ENCODE results near the gene TSHZ2. TPM values are rescaled to one million over a fixed set of nuclear protein-coding genes. Genes with fewer than 3 reads are reported as not detected.
"Not testable (repeated sequence)": the region's sequence is repeated elsewhere in the genome, so short reads cannot be mapped to it uniquely, and the experiment has no call there.

The TSHZ2 gene
- total and polyA plus RNA-seq, 2 donors, result 6.5 to 35.0 TPM

- DNase-seq (ENCODE audit: extremely low spot score), result no peak
- H3K4me1 ChIP-seq (ENCODE audit: insufficient read depth), result no peaks in the 10 kb centered on the region
- no peak overlapping the region for H3K4me3 ChIP-seq (ENCODE audit: low read depth, low read length)
- no peak overlapping the region for H3K27ac ChIP-seq (ENCODE audit: low read depth)
- 83% methylated on average over 16 of the region's 16 CpGs for WGBS
- H3K36me3 ChIP-seq (ENCODE audit: insufficient read depth), result no peaks in the 10 kb centered on the region
These were observed 335.9 kb downstream of the TSHZ2 start for GRCh38 chr20:53307964-53308597.

- DNase-seq (ENCODE audit: extremely low spot score), result no peak
- WGBS, result 94% methylated on average over 2 of the region's 2 CpGs
- Histone ChIP-seq H3K4me1 (ENCODE audit: insufficient read depth) (no peaks in the 10 kb centered on the region), H3K36me3 (ENCODE audit: insufficient read depth) (no peaks in the 10 kb centered on the region), H3K27ac (ENCODE audit: low read depth) (no peak overlapping the region), H3K4me3 (ENCODE audit: low read depth, low read length) (no peak overlapping the region)
These were observed 337.4 kb downstream of the TSHZ2 start for GRCh38 chr20:53309515-53309914.

- H3K27ac ChIP-seq (ENCODE audit: low read depth), result no peak overlapping the region
- no peaks in the 10 kb centered on the region for H3K36me3 ChIP-seq (ENCODE audit: insufficient read depth)
- peak; percentile 43 for DNase-seq (ENCODE audit: extremely low spot score)
- H3K4me3 ChIP-seq (ENCODE audit: low read depth, low read length), result no peak overlapping the region
- no peaks in the 10 kb centered on the region for H3K4me1 ChIP-seq (ENCODE audit: insufficient read depth)
- WGBS, result 28% methylated on average over 2 of the region's 2 CpGs
These were observed 340.8 kb downstream of the TSHZ2 start for GRCh38 chr20:53312957-53313356.

GRCh38 chr20:53316206-53316937 is 344.2 kb downstream of the TSHZ2 start:
- Histone ChIP-seq H3K36me3 (ENCODE audit: insufficient read depth) (no peaks in the 10 kb centered on the region), H3K27ac (ENCODE audit: low read depth) (no peak overlapping the region), H3K4me3 (ENCODE audit: low read depth, low read length) (no peak overlapping the region), H3K4me1 (ENCODE audit: insufficient read depth) (no peaks in the 10 kb centered on the region)
- no peak for DNase-seq (ENCODE audit: extremely low spot score)
- 88% methylated on average over 5 of the region's 5 CpGs for WGBS

GRCh38 chr20:53319200-53319599 is 347.0 kb downstream of the TSHZ2 start:
- Histone ChIP-seq H3K4me3 (ENCODE audit: low read depth, low read length) (no peak overlapping the region), H3K36me3 (ENCODE audit: insufficient read depth) (no peaks in the 10 kb centered on the region), H3K27ac (ENCODE audit: low read depth) (no peak overlapping the region), H3K4me1 (ENCODE audit: insufficient read depth) (no peaks in the 10 kb centered on the region)
- no peak for DNase-seq (ENCODE audit: extremely low spot score)
- 100% methylated on average over 1 of the region's 1 CpG for WGBS

- H3K4me3 ChIP-seq (ENCODE audit: low read depth, low read length), result no peak overlapping the region
- WGBS, result 75% methylated on average over 2 of the region's 2 CpGs
- no peak for DNase-seq (ENCODE audit: extremely low spot score)
- H3K27ac ChIP-seq (ENCODE audit: low read depth), result no peak overlapping the region
- H3K4me1 ChIP-seq (ENCODE audit: insufficient read depth), result no peaks in the 10 kb centered on the region
- no peaks in the 10 kb centered on the region for H3K36me3 ChIP-seq (ENCODE audit: insufficient read depth)
These were observed 347.6 kb downstream of the TSHZ2 start for GRCh38 chr20:53319716-53320115.

- Histone ChIP-seq H3K27ac (ENCODE audit: low read depth) (no peak overlapping the region), H3K36me3 (ENCODE audit: insufficient read depth) (no peaks in the 10 kb centered on the region), H3K4me1 (ENCODE audit: insufficient read depth) (no peaks in the 10 kb centered on the region), H3K4me3 (ENCODE audit: low read depth, low read length) (no peak overlapping the region)
- DNase-seq (ENCODE audit: extremely low spot score), result no peak
- 85% methylated on average over 3 of the region's 3 CpGs for whole genome bisulfite sequencing
These were observed 348.5 kb downstream of the TSHZ2 start for GRCh38 chr20:53320701-53321100.

GRCh38 chr20:53321596-53321995 is 349.4 kb downstream of the TSHZ2 start:
- Histone ChIP-seq H3K4me1 (ENCODE audit: insufficient read depth) (no peaks in the 10 kb centered on the region), H3K27ac (ENCODE audit: low read depth) (no peak overlapping the region), H3K4me3 (ENCODE audit: low read depth, low read length) (no peak overlapping the region), H3K36me3 (ENCODE audit: insufficient read depth) (no peaks in the 10 kb centered on the region)
- no peak for DNase-seq (ENCODE audit: extremely low spot score)
- 91% methylated on average over 5 of the region's 5 CpGs for WGBS

- H3K27ac ChIP-seq (ENCODE audit: low read depth), result no peak overlapping the region
- H3K4me3 ChIP-seq (ENCODE audit: low read depth, low read length), result no peak overlapping the region
- no peaks in the 10 kb centered on the region for H3K36me3 ChIP-seq (ENCODE audit: insufficient read depth)
- WGBS, result 62% methylated on average over 3 of the region's 3 CpGs
- no peaks in the 10 kb centered on the region for H3K4me1 ChIP-seq (ENCODE audit: insufficient read depth)
- DNase-seq (ENCODE audit: extremely low spot score), result no peak
These were observed 350.5 kb downstream of the TSHZ2 start for GRCh38 chr20:53322651-53323050.

GRCh38 chr20:53323460-53323859 is 351.3 kb downstream of the TSHZ2 start:
- DNase-seq (ENCODE audit: extremely low spot score); H3K4me3 ChIP-seq (ENCODE audit: low read depth, low read length); H3K27ac ChIP-seq (ENCODE audit: low read depth); H3K4me1 ChIP-seq (ENCODE audit: insufficient read depth); H3K36me3 ChIP-seq (ENCODE audit: insufficient read depth): not testable (repeated sequence)
- 94% methylated on average over 6 of the region's 6 CpGs for WGBS

- no peaks in the 10 kb centered on the region for H3K36me3 ChIP-seq (ENCODE audit: insufficient read depth)
- H3K4me1 ChIP-seq (ENCODE audit: insufficient read depth), result no peaks in the 10 kb centered on the region
- 85% methylated on average over 4 of the region's 4 CpGs for WGBS
- no peak for DNase-seq (ENCODE audit: extremely low spot score)
- no peak overlapping the region for H3K27ac ChIP-seq (ENCODE audit: low read depth)
- H3K4me3 ChIP-seq (ENCODE audit: low read depth, low read length), result no peak overlapping the region
These were observed 352.7 kb downstream of the TSHZ2 start for GRCh38 chr20:53324816-53325215.

- no peak for DNase-seq (ENCODE audit: extremely low spot score)
- Histone ChIP-seq H3K27ac (ENCODE audit: low read depth) (no peak overlapping the region), H3K4me1 (ENCODE audit: insufficient read depth) (no peaks in the 10 kb centered on the region), H3K36me3 (ENCODE audit: insufficient read depth) (no peaks in the 10 kb centered on the region), H3K4me3 (ENCODE audit: low read depth, low read length) (no peak overlapping the region)
- 43% methylated on average over 4 of the region's 4 CpGs for WGBS
These were observed 356.8 kb downstream of the TSHZ2 start for GRCh38 chr20:53328961-53329360.

GRCh38 chr20:53329781-53330180 is 357.6 kb downstream of the TSHZ2 start:
- DNase-seq (ENCODE audit: extremely low spot score), result no peak
- Histone ChIP-seq H3K27ac (ENCODE audit: low read depth) (no peak overlapping the region), H3K4me3 (ENCODE audit: low read depth, low read length) (no peak overlapping the region), H3K4me1 (ENCODE audit: insufficient read depth) (no peaks in the 10 kb centered on the region), H3K36me3 (ENCODE audit: insufficient read depth) (no peaks in the 10 kb centered on the region)
- 42% methylated on average over 1 of the region's 1 CpG for WGBS

- H3K36me3 ChIP-seq (ENCODE audit: insufficient read depth), result no peaks in the 10 kb centered on the region
- WGBS, result 37% methylated on average over 6 of the region's 6 CpGs
- H3K4me1 ChIP-seq (ENCODE audit: insufficient read depth), result no peaks in the 10 kb centered on the region
- H3K4me3 ChIP-seq (ENCODE audit: low read depth, low read length), result no peak overlapping the region
- H3K27ac ChIP-seq (ENCODE audit: low read depth), result no peak overlapping the region
- DNase-seq (ENCODE audit: extremely low spot score), result no peak
These were observed 358.5 kb downstream of the TSHZ2 start for GRCh38 chr20:53330601-53331140.
